ENCODE results near the gene RARB. TPM values are rescaled to one million over a fixed set of nuclear protein-coding genes. Genes with fewer than 3 reads are reported as not detected.
A peak's percentile ranks its signal among the peaks of the same experiment; 100 is the strongest.

RARB gene
- total RNA-seq, 4 donors from 2014 or later: 13.1 to 45.8 (median 25.3) TPM

GRCh38 chr3:25574172-25574765 lies 146.2 kb downstream of the RARB start:
- Histone ChIP-seq H3K4me3 (no peak overlapping the region), H3K36me3 (peaks cover 0 to 63% of the 10 kb centered on the region in 2 donors), H3K9me3 (no peaks in the 10 kb centered on the region), H3K27ac (peak overlapping the region in 3 of 4 donors; percentile 42 to 80 (median 80)), H3K4me1 (peaks cover 0 to 26% (median 10%) of the 10 kb centered on the region in 3 donors), H3K27me3 (no peaks in the 10 kb centered on the region)
- no peak for TF ChIP-seq EP300 (IDR thresholded peaks at IDR 0.05)
- no peak for TF ChIP-seq POLR2AphosphoS5 (IDR thresholded peaks at IDR 0.05)
- no peak for TF ChIP-seq CTCF (IDR thresholded peaks at IDR 0.05)
- TF ChIP-seq POLR2A (IDR thresholded peaks at IDR 0.05): no peak
- 89 to 100% methylated on average over 3 to 4 of the region's 16 CpGs for WGBS, 2 donors (ENCODE audit: low coverage in 1 of 2)
- no peak for ATAC-seq

- peaks cover 0 to 58% of the 10 kb centered on the region in 2 donors for H3K36me3 ChIP-seq
- TF ChIP-seq EP300 (IDR thresholded peaks at IDR 0.05): no peak
- no peak for TF ChIP-seq POLR2A (IDR thresholded peaks at IDR 0.05)
- peak overlapping the region in 1 of 4 donors; percentile 80 for H3K27ac ChIP-seq
- no peak overlapping the region for H3K4me3 ChIP-seq
- H3K9me3 ChIP-seq: no peaks in the 10 kb centered on the region
- WGBS, 2 donors (ENCODE audit: low coverage in 1 of 2): 100% methylated on average over 2 to 7 of the region's 12 CpGs
- H3K4me1 ChIP-seq: peaks cover 0 to 19% (median 10%) of the 10 kb centered on the region in 3 donors
- ATAC-seq: no peak
- H3K27me3 ChIP-seq: no peaks in the 10 kb centered on the region
Measured at GRCh38 chr3:25575001-25575400, 146.9 kb downstream of the RARB start.

- no peak for ATAC-seq
- WGBS, 2 donors (ENCODE audit: low coverage in 1 of 2): 100% methylated on average over 1 to 2 of the region's 4 CpGs
- peak overlapping the region in 1 of 4 donors; percentile 33 for H3K27ac ChIP-seq
- no peak for TF ChIP-seq CTCF (IDR thresholded peaks at IDR 0.05)
- TF ChIP-seq EP300 (IDR thresholded peaks at IDR 0.05): no peak
- no peak for TF ChIP-seq POLR2AphosphoS5 (IDR thresholded peaks at IDR 0.05)
- no peak for TF ChIP-seq POLR2A (IDR thresholded peaks at IDR 0.05)
- peaks cover 0 to 55% of the 10 kb centered on the region in 2 donors for H3K36me3 ChIP-seq
- no peaks in the 10 kb centered on the region for H3K9me3 ChIP-seq
- no peak overlapping the region for H3K4me3 ChIP-seq
- peaks cover 0 to 17% (median 10%) of the 10 kb centered on the region in 3 donors for H3K4me1 ChIP-seq
- no peaks in the 10 kb centered on the region for H3K27me3 ChIP-seq
Measured at GRCh38 chr3:25576146-25576545, 148.1 kb downstream of the RARB start.

- ATAC-seq: no peak
- Histone ChIP-seq H3K4me1 (peaks cover 0 to 17% (median 10%) of the 10 kb centered on the region in 3 donors), H3K36me3 (peaks cover 0 to 56% of the 10 kb centered on the region in 2 donors), H3K27me3 (no peaks in the 10 kb centered on the region), H3K27ac (peak overlapping the region in 1 of 4 donors; percentile 33), H3K9me3 (no peaks in the 10 kb centered on the region), H3K4me3 (no peak overlapping the region)
- no peak for TF ChIP-seq POLR2AphosphoS5 (IDR thresholded peaks at IDR 0.05)
- TF ChIP-seq CTCF (IDR thresholded peaks at IDR 0.05): no peak
- no peak for TF ChIP-seq EP300 (IDR thresholded peaks at IDR 0.05)
- TF ChIP-seq POLR2A (IDR thresholded peaks at IDR 0.05): no peak
- WGBS, 2 donors (ENCODE audit: low coverage in 1 of 2): 79% methylated on average over 12 of the region's 15 CpGs; no CpG with 5 or more reads in 1 of the 2 donors
Measured at GRCh38 chr3:25576831-25577454, 148.9 kb downstream of the RARB start.

- peaks cover 0 to 12% (median 9%) of the 10 kb centered on the region in 3 donors for H3K4me1 ChIP-seq
- H3K9me3 ChIP-seq: no peaks in the 10 kb centered on the region
- 95 to 97% methylated on average over 9 to 10 of the region's 10 CpGs for WGBS, 2 donors (ENCODE audit: low coverage in 1 of 2)
- no peak for TF ChIP-seq EP300 (IDR thresholded peaks at IDR 0.05)
- TF ChIP-seq CTCF (IDR thresholded peaks at IDR 0.05): no peak
- no peak for TF ChIP-seq POLR2A (IDR thresholded peaks at IDR 0.05)
- TF ChIP-seq POLR2AphosphoS5 (IDR thresholded peaks at IDR 0.05): no peak
- H3K27ac ChIP-seq: no peak overlapping the region
- H3K36me3 ChIP-seq: peaks cover 0 to 67% of the 10 kb centered on the region in 2 donors
- ATAC-seq: no peak
- no peak overlapping the region for H3K4me3 ChIP-seq
- H3K27me3 ChIP-seq: no peaks in the 10 kb centered on the region
Measured at GRCh38 chr3:25578059-25578458, 150.0 kb downstream of the RARB start.
